Glutamatergic neuron (in vitro differentiated cells): Measurements from ENCODE around the gene ADGRL3. TPM values are rescaled to one million over a fixed set of nuclear protein-coding genes. Genes with fewer than 3 reads are reported as not detected.

Experiments used
- DNase-seq: peaks from one replicate; pipeline ENCODE4 v3.0.0; 2022
- H3K27ac Mint-ChIP-seq: one replicate; pipeline ENCODE4 v1.8.0; 2020; ENCODE audit warnings: mild to moderate bottlenecking, mixed read lengths, inconsistent platforms; ENCODE audit not compliant: unreplicated experiment
- H3K27me3 Mint-ChIP-seq: one replicate; pipeline ENCODE4 v1.8.0; 2020; ENCODE audit warnings: mild to moderate bottlenecking, moderate library complexity, mixed read lengths, inconsistent platforms; ENCODE audit not compliant: unreplicated experiment
- H3K36me3 Mint-ChIP-seq: one replicate; pipeline ENCODE4 v1.8.0; 2020; ENCODE audit warnings: mild to moderate bottlenecking, mixed read lengths, inconsistent platforms; ENCODE audit not compliant: unreplicated experiment
- H3K4me1 Mint-ChIP-seq: one replicate; pipeline ENCODE4 v1.8.0; 2020; ENCODE audit warnings: mild to moderate bottlenecking, low read depth, mixed read lengths, inconsistent platforms; ENCODE audit not compliant: unreplicated experiment
- H3K4me3 Mint-ChIP-seq: one replicate; pipeline ENCODE4 v1.8.0; 2020; ENCODE audit warnings: mild to moderate bottlenecking, mixed read lengths, inconsistent platforms; ENCODE audit not compliant: unreplicated experiment
- H3K9me3 Mint-ChIP-seq: one replicate; pipeline ENCODE4 v1.8.0; 2020; ENCODE audit warnings: mild to moderate bottlenecking, moderate library complexity, mixed read lengths, inconsistent platforms; ENCODE audit not compliant: unreplicated experiment
- CTCF ChIP-seq: fragments of 200-600 bp; sonication (generic); IDR thresholded peaks from one replicate; pipeline ENCODE4 v1.5.0; 2021; ENCODE audit not compliant: partially characterized antibody, unreplicated experiment
- long read RNA-seq: library from polyadenylated mRNA; unstranded; transcript quantifications from one replicate; pipeline ENCODE4 v2.0.0, GENCODE V29; 2020; ENCODE audit not compliant: unreplicated experiment
- total RNA-seq: library from RNA; stranded (reverse); fragmentation: NEBNext Ultra II Directional; extraction: Animal tissue kit (Norgen Biotek cat#: 25700); gene quantifications from one replicate; pipeline ENCODE4 v1.2.1, GENCODE V29; 2021; ENCODE audit not compliant: unreplicated experiment

The ADGRL3 gene
- total RNA-seq, result 193 TPM
- long read RNA-seq, partial matches to known transcripts, result 1 of 10 reads
- long read RNA-seq, other reads (novel, unspliced or antisense), result 8 of 10 reads

- H3K27ac Mint-ChIP-seq, result peak within 1 kb of the TSS; percentile 99
- peak within 1 kb of the TSS; percentile 99 for H3K4me3 Mint-ChIP-seq
- peak; percentile 92 for DNase-seq
- peaks cover 28% of the 10 kb centered on the region for H3K9me3 Mint-ChIP-seq
- H3K36me3 Mint-ChIP-seq, result no peaks in the 10 kb centered on the region
- H3K4me1 Mint-ChIP-seq, result peaks cover 29% of the 10 kb centered on the region
- H3K27me3 Mint-ChIP-seq, result peaks cover 33% of the 10 kb centered on the region
- no peak for TF ChIP-seq CTCF
Measured at GRCh38 chr4:61200187-61200915, at the start of gene ADGRL3. ADGRL3 (plus strand) TSS chr4:61200326.

- Mint-ChIP-seq H3K36me3 (no peaks in the 10 kb centered on the region), H3K27me3 (no peaks in the 10 kb centered on the region), H3K9me3 (peaks cover 4% of the 10 kb centered on the region), H3K4me3 (no peak overlapping the region), H3K27ac (no peak overlapping the region), H3K4me1 (peaks cover 14% of the 10 kb centered on the region)
- DNase-seq, result no peak
- TF ChIP-seq CTCF, result no peak
Measured at GRCh38 chr4:61152433-61152832, 47.7 kb upstream of the ADGRL3 start.

GRCh38 chr4:61160478-61160877 lies 39.6 kb upstream of the ADGRL3 start:
- no peak for TF ChIP-seq CTCF
- H3K27ac Mint-ChIP-seq, result no peak overlapping the region
- H3K4me1 Mint-ChIP-seq, result peaks cover 2% of the 10 kb centered on the region
- H3K4me3 Mint-ChIP-seq, result no peak overlapping the region
- no peak for DNase-seq
- no peaks in the 10 kb centered on the region for H3K27me3 Mint-ChIP-seq
- no peaks in the 10 kb centered on the region for H3K9me3 Mint-ChIP-seq
- no peaks in the 10 kb centered on the region for H3K36me3 Mint-ChIP-seq

- no peak for TF ChIP-seq CTCF
- no peak overlapping the region for H3K27ac Mint-ChIP-seq
- no peak for DNase-seq
- no peaks in the 10 kb centered on the region for H3K9me3 Mint-ChIP-seq
- peaks cover 2% of the 10 kb centered on the region for H3K4me1 Mint-ChIP-seq
- H3K4me3 Mint-ChIP-seq, result no peak overlapping the region
- H3K36me3 Mint-ChIP-seq, result no peaks in the 10 kb centered on the region
- H3K27me3 Mint-ChIP-seq, result no peaks in the 10 kb centered on the region
Measured at GRCh38 chr4:61162116-61162515, 38.0 kb upstream of the ADGRL3 start.

DNA sequence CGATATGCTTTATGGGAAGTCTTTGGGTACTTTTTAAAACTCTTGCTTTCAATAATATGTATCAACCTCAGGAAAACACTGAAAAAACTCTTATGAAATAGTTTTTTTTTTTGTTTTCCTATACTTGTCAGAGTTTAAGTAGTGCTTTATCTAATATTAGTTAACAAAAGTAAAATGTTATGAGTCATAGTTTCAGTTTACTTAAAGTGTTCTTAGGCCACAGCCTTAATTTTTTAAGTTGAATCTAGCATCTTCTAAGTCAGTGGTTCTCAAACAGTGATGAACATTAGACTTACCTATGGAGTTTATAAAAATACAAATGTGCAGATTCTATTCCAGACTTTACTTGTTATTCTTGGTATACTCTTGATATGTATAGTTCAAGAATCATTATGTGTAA lies 26.3 kb upstream of the ADGRL3 start:
- H3K9me3 Mint-ChIP-seq, result peaks cover 3% of the 10 kb centered on the region
- H3K4me1 Mint-ChIP-seq, result no peaks in the 10 kb centered on the region
- H3K4me3 Mint-ChIP-seq, result no peak overlapping the region
- DNase-seq, result no peak
- TF ChIP-seq CTCF, result no peak
- H3K27ac Mint-ChIP-seq, result no peak overlapping the region
- no peaks in the 10 kb centered on the region for H3K27me3 Mint-ChIP-seq
- H3K36me3 Mint-ChIP-seq, result no peaks in the 10 kb centered on the region
